Nasal cavity respiratory epithelium epithelial cell of viscerocranial mucosa (primary cell): ENCODE results near the gene CDC7. TPM values are rescaled to one million over a fixed set of nuclear protein-coding genes. Genes with fewer than 3 reads are reported as not detected.

Experiments used
- total RNA-seq: library from RNA; depleted of rRNA; stranded (reverse); fragments of >200 nt; gene quantifications from 2 replicates; pipeline ENCODE4 v1.2.3, GENCODE V29; 2014

Gene CDC7
- 2.3 and 3.8 TPM in 2 replicates for total RNA-seq

DNA sequence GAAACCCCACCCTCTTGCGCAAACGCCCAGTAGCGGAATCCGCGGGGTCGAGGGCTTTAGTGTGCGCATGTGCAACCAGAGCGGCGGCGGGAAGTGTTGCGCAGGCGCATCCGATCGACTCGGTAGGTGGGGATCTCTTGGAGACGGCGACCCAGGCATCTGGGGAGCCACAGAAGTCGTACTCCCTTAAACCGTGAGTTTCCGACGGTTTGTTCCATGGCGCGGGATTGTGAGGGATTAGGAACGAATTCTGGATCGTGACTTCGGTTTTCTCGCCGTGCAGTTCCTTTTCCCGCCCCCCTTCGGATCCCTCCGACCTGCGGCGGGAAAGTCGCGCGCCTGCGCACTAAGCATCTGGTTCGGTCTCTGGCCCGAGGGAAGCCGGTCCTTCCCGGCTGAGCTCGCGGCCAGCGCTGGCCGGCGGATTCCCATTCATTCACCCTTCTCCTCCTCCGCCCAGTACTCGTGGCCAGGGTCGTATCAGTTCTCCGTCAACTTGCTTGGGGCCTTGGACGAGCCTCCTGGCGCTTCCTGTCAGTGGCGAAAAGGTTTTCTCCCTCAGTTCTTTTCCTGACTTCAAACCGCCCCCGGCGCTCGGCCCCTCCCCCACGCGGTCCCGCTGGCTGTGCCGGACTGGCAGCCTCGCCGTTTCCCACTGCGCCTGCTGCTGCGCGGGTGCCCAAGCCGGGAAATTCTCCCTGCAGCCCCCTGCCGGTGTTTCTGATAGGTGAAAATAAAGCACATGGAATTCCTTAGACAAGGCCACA, at the start of gene CDC7:
Gene CDC7 (plus strand): TSS at position 96 of the 767 bp plus-strand sequence. CDS start 866 bp downstream, outside the sequence.

Other genes starting within 250 kb of the CDC7 start
- under 0.01 TPM in 1 of 2 replicates, not detected in the other for gene HFM1, start 96.0 kb upstream of the CDC7 start, total RNA-seq